Neural progenitor cell (in vitro differentiated cells): ENCODE measurements around the gene KIF1B. TPM values are rescaled to one million over a fixed set of nuclear protein-coding genes. Genes with fewer than 3 reads are reported as not detected.
"Not testable (repeated sequence)": the region's sequence is repeated elsewhere in the genome, so short reads cannot be mapped to it uniquely, and the experiment has no call there.

Source experiments
- DNase-seq: peaks from one replicate; pipeline ENCODE4 v3.0.0-alpha.2; 2016; ENCODE audit warnings: low spot score
- H2AFZ ChIP-seq: fragments of 200-600 bp; sonication (generic); replicated peaks from 2 replicates; pipeline ENCODE4 v1.6.1; 2016; ENCODE audit warnings: antibody characterized with exemption
- H3F3A ChIP-seq: fragments of 200-600 bp; sonication (generic); 2 replicates; pipeline ENCODE4 v1.6.1; 2016; ENCODE audit warnings: antibody characterized with exemption, low read depth
- H3K27ac ChIP-seq: fragments of 200-600 bp; sonication (generic); 2 replicates; pipeline ENCODE4 v1.5.1; 2016; ENCODE audit warnings: mild to moderate bottlenecking
- H3K27me3 ChIP-seq: fragments of 200-600 bp; sonication (generic); 2 replicates; pipeline ENCODE4 v1.6.1; 2016; ENCODE audit warnings: mild to moderate bottlenecking, moderate library complexity
- H3K36me3 ChIP-seq: fragments of 200-600 bp; sonication (generic); 2 replicates; pipeline ENCODE4 v1.5.1; 2016
- H3K4me1 ChIP-seq: fragments of 200-600 bp; sonication (generic); 2 replicates; pipeline ENCODE4 v1.6.1; 2016; ENCODE audit warnings: mixed run types
- H3K4me2 ChIP-seq: fragments of 200-600 bp; sonication (generic); 2 replicates; pipeline ENCODE4 v1.6.1; 2016
- H3K4me3 ChIP-seq: fragments of 200-600 bp; sonication (generic); 2 replicates; pipeline ENCODE4 v1.5.1; 2016
- H3K79me2 ChIP-seq: fragments of 200-600 bp; sonication (generic); 2 replicates; pipeline ENCODE4 v1.6.1; 2016; ENCODE audit warnings: low read depth
- H3K9ac ChIP-seq: fragments of 200-600 bp; sonication (generic); 2 replicates; pipeline ENCODE4 v1.6.1; 2016
- H3K9me3 ChIP-seq: fragments of 200-600 bp; sonication (generic); 2 replicates; pipeline ENCODE4 v1.5.1; 2016; ENCODE audit warnings: low read depth
- H4K20me1 ChIP-seq: fragments of 200-600 bp; sonication (generic); 2 replicates; pipeline ENCODE4 v1.6.1; 2016; ENCODE audit warnings: low read depth
- H3K27ac Mint-ChIP-seq: 3 replicates; pipeline ENCODE4 v1.8.0; 2021; ENCODE audit warnings: mixed read lengths
- H3K27me3 Mint-ChIP-seq: 2 replicates; pipeline ENCODE4 v1.8.0; 2022; ENCODE audit warnings: low read depth, mild to moderate bottlenecking, inconsistent platforms, moderate library complexity, mixed read lengths; ENCODE audit not compliant: insufficient read depth
- H3K36me3 Mint-ChIP-seq: 3 replicates; pipeline ENCODE4 v1.8.0; 2021; ENCODE audit warnings: mixed read lengths
- H3K4me1 Mint-ChIP-seq: 3 replicates; pipeline ENCODE4 v1.8.0; 2021; ENCODE audit warnings: mixed read lengths
- H3K4me3 Mint-ChIP-seq: 3 replicates; pipeline ENCODE4 v1.8.0; 2021; ENCODE audit warnings: mild to moderate bottlenecking, moderate library complexity, mixed read lengths
- H3K9me3 Mint-ChIP-seq: 3 replicates; pipeline ENCODE4 v1.8.0; 2020; ENCODE audit warnings: mixed read lengths
- EZH2 ChIP-seq: fragments of 200-600 bp; sonication (generic); IDR thresholded peaks from 2 replicates; pipeline ENCODE4 v1.6.1; 2017; ENCODE audit warnings: antibody characterized with exemption, mild to moderate bottlenecking, moderate library complexity
- EZH2phosphoT487 ChIP-seq: fragments of 200-600 bp; sonication (generic); IDR thresholded peaks from 2 replicates; pipeline ENCODE4 v1.6.1; 2017; ENCODE audit warnings: antibody characterized with exemption
- total RNA-seq: library from RNA; depleted of rRNA; stranded (reverse); fragments of >200 nt; gene quantifications from 2 replicates; pipeline ENCODE4 v1.2.3, GENCODE V29; 2015; ENCODE audit warnings: low replicate concordance
- TF ChIP-seq, protein P1 (sequence below): fragments of 200-600 bp; sonication (generic); IDR thresholded peaks from 2 replicates; pipeline ENCODE4 v1.5.1; 2017; ENCODE audit warnings: antibody characterized with exemption, mild to moderate bottlenecking

KIF1B gene
- total RNA-seq, 1 donor from 2014 or later: 52.0 TPM

DNA sequence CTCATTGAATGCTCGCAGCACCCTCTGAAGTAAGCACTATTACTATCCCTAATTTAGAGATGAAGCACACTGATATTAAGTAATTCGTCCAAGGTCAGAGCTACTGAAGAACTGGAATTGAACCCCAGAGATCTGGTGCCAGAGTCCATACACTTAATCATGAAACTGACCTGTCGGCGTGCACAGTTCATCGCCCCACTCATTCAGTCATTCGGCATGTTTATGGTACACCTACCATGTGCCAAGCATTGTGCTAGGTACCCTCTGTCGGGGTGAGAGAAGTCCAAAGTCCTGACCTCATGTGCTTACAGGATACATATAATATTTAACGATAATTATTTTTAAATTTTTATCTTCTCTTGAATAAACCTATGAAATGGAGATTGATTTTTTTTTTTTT lies 214.3 kb downstream of the KIF1B start:
- no peaks in the 10 kb centered on the region for H3K9me3 ChIP-seq
- peaks cover 2% of the 10 kb centered on the region for H3K79me2 ChIP-seq
- no peaks in the 10 kb centered on the region for H4K20me1 ChIP-seq
- H3K27ac ChIP-seq: no peak overlapping the region
- H3K36me3 ChIP-seq: no peaks in the 10 kb centered on the region
- Mint-ChIP-seq H3K36me3 (peaks cover 19% of the 10 kb centered on the region), H3K4me1 (peaks cover 35% of the 10 kb centered on the region), H3K27ac (no peak overlapping the region), H3K9me3 (no peaks in the 10 kb centered on the region), H3K27me3 (peaks cover 2% of the 10 kb centered on the region), H3K4me3 (no peak overlapping the region)
- no peak overlapping the region for H2AFZ ChIP-seq
- no peaks in the 10 kb centered on the region for H3K27me3 ChIP-seq
- peaks cover 23% of the 10 kb centered on the region for H3F3A ChIP-seq
- no peak overlapping the region for H3K9ac ChIP-seq
- no peak for DNase-seq
- TF ChIP-seq EZH2phosphoT487: no peak
- TF ChIP-seq EZH2: no peak
- TF ChIP-seq, protein P1, sequence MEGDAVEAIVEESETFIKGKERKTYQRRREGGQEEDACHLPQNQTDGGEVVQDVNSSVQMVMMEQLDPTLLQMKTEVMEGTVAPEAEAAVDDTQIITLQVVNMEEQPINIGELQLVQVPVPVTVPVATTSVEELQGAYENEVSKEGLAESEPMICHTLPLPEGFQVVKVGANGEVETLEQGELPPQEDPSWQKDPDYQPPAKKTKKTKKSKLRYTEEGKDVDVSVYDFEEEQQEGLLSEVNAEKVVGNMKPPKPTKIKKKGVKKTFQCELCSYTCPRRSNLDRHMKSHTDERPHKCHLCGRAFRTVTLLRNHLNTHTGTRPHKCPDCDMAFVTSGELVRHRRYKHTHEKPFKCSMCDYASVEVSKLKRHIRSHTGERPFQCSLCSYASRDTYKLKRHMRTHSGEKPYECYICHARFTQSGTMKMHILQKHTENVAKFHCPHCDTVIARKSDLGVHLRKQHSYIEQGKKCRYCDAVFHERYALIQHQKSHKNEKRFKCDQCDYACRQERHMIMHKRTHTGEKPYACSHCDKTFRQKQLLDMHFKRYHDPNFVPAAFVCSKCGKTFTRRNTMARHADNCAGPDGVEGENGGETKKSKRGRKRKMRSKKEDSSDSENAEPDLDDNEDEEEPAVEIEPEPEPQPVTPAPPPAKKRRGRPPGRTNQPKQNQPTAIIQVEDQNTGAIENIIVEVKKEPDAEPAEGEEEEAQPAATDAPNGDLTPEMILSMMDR: no peak
- peaks cover 3% of the 10 kb centered on the region for H3K4me1 ChIP-seq
- H3K4me2 ChIP-seq: no peak overlapping the region
- H3K4me3 ChIP-seq: no peak overlapping the region

DNA sequence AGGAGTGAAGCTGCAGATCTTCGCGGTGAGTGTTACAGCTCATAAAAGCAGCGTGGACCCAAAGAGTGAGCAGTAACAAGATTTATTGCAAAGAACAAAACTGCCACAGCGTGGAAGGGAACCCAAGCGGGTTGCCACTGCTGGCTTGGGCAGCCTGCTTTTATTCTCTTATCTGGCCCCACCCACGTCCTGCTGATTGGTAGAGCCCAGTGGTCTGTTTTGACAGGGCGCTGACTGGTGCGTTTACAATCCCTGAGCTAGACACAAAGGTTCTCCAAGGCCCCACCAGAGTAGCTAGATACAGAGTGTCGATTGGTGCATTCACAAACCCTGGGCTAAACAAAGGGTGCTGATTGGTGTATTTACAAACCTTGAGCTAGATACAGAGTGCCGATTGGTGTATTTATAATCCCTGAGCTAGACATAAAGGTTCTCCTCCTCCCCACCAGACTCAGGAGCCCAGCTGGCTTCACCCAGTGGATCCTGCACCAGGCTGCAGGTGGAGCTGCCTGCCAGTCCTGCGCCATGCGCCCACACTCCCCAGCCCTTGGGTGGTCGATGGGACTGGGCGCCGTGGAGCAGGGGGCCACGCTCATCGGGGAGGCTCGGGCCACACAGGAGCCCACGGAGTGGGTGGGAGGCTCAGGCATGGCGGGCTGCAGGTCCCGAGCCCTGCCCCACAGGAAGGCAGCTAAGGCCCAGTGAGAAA lies 215.6 kb downstream of the KIF1B start:
- H3K36me3 ChIP-seq, H2AFZ ChIP-seq, H3K4me2 ChIP-seq, H3K9ac ChIP-seq, H3K9me3 ChIP-seq, DNase-seq, H3K27me3 ChIP-seq, H3K4me1 ChIP-seq, H3K27ac ChIP-seq, H3K4me3 ChIP-seq, H4K20me1 ChIP-seq, H3K27me3 Mint-ChIP-seq, H3K36me3 Mint-ChIP-seq, H3K9me3 Mint-ChIP-seq, H3K79me2 ChIP-seq: not testable (repeated sequence)
- H3F3A ChIP-seq: peaks cover 29% of the 10 kb centered on the region
- peak overlapping the region; percentile 34 for H3K4me3 Mint-ChIP-seq
- peaks cover 42% of the 10 kb centered on the region for H3K4me1 Mint-ChIP-seq
- H3K27ac Mint-ChIP-seq: peak overlapping the region; percentile 99

DNA sequence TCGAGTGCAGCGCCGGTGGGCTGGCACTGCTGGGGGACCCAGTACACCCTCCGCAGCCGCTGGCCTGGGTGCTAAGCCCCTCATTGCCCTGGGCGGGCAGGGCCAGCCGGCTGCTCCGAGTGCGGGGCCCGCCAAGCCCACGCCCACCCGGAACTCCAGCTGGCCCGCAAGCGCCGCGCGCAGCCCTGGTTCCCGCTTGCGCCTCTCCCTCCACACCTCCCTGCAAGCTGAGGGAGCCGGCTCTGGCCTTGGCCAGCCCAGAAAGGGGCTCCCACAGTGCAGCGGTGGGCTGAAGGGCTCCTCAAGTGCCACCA lies 216.1 kb downstream of the KIF1B start:
- H3K9me3 Mint-ChIP-seq, H3K27me3 ChIP-seq, H3K9ac ChIP-seq, H3K9me3 ChIP-seq, H3K36me3 ChIP-seq, H3K4me3 ChIP-seq, DNase-seq, H3K4me1 ChIP-seq, H4K20me1 ChIP-seq, H3K27ac ChIP-seq, H3K36me3 Mint-ChIP-seq, H3K4me3 Mint-ChIP-seq, H3K27me3 Mint-ChIP-seq, H3K4me2 ChIP-seq, H2AFZ ChIP-seq, H3K27ac Mint-ChIP-seq: not testable (repeated sequence)
- peaks cover 47% of the 10 kb centered on the region for H3K4me1 Mint-ChIP-seq
- H3F3A ChIP-seq: peaks cover 33% of the 10 kb centered on the region
- peaks cover 12% of the 10 kb centered on the region for H3K79me2 ChIP-seq

DNA sequence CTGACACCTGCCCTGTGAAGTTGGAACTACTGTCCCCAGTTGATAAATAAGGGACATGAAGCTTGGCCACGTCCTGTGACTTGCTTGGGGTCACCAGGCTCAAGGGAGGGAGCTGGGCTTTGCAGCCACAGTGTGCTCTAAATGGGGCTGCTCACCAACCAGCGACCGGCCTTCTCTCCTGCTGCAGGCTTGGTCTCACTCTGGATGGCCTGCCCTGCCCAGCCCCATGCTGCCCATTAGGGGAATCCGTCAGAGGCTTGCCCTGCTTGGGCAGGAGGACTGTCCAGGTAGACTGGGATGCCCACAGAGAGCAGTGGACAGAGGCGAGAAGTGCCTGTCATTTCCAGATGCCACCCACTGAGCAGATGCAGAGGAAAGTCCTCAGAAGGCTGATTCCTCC lies 218.6 kb downstream of the KIF1B start:
- peaks cover 56% of the 10 kb centered on the region for H3K4me1 Mint-ChIP-seq
- peaks cover 2% of the 10 kb centered on the region for H3K27me3 Mint-ChIP-seq
- no peaks in the 10 kb centered on the region for H3K9me3 Mint-ChIP-seq
- H3K9ac ChIP-seq: no peak overlapping the region
- H3K36me3 Mint-ChIP-seq: peaks cover 4% of the 10 kb centered on the region
- TF ChIP-seq EZH2phosphoT487 (no peak), EZH2 (no peak)
- TF ChIP-seq, protein P1: no peak
- no peak overlapping the region for H3K27ac ChIP-seq
- peaks cover 21% of the 10 kb centered on the region for H3K79me2 ChIP-seq
- no peak for DNase-seq
- no peaks in the 10 kb centered on the region for H4K20me1 ChIP-seq
- peaks cover 6% of the 10 kb centered on the region for H3K4me1 ChIP-seq
- no peak overlapping the region for H3K27ac Mint-ChIP-seq
- H3F3A ChIP-seq: peaks cover 25% of the 10 kb centered on the region
- H3K27me3 ChIP-seq: no peaks in the 10 kb centered on the region
- H3K36me3 ChIP-seq: no peaks in the 10 kb centered on the region
- H2AFZ ChIP-seq: no peak overlapping the region
- no peak overlapping the region for H3K4me2 ChIP-seq
- peak overlapping the region; percentile 90 for H3K4me3 Mint-ChIP-seq
- H3K4me3 ChIP-seq: no peak overlapping the region
- H3K9me3 ChIP-seq: no peaks in the 10 kb centered on the region
